NCI-H2196 treated with DMSO at 0.1 percent for 48 hours (cell line): Measurements from ENCODE around the gene DHODH.
A peak's percentile ranks its signal among the peaks of the same experiment; 100 is the strongest.

Source experiments
- DNase-seq: peaks from one replicate; lab custom pipeline; 2025; ENCODE audit not compliant: unreplicated experiment; lab: John Stamatoyannopoulos, UW

Gene DHODH

DNA sequence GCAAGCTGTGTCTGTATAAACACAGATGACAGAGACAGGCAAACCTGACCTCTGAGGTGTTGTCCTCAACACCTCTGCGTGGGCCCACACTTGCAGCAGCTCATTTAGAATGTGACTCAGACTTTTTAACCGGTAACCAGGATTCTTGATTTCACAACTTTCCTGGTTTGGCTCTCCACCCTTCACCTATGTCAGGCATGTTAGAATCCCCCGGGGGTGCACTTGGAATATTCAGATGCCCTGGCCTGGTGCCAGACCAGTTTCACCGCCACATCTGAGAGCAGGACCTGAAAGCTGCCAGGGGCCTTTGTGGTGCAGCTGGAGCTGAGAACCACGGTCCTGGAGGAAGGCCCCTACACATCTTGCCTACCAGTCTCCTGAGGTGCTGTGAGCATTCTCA is 4.8 kb downstream of the DHODH start:
- DNase-seq = no peak

GRCh38 chr16:72013888-72014581 is 5.5 kb downstream of the DHODH start:
- DNase-seq = no peak

- DNase-seq = no peak
Measured at GRCh38 chr16:72014675-72015074, 6.1 kb downstream of the DHODH start.

GRCh38 chr16:72015124-72015523 is 6.6 kb downstream of the DHODH start:
- peak; percentile 48 for DNase-seq

- no peak for DNase-seq
Measured at GRCh38 chr16:72018470-72018869, 9.9 kb downstream of the DHODH start.

- no peak for DNase-seq
Measured at GRCh38 chr16:72021043-72021442, 12.5 kb downstream of the DHODH start.

DNA sequence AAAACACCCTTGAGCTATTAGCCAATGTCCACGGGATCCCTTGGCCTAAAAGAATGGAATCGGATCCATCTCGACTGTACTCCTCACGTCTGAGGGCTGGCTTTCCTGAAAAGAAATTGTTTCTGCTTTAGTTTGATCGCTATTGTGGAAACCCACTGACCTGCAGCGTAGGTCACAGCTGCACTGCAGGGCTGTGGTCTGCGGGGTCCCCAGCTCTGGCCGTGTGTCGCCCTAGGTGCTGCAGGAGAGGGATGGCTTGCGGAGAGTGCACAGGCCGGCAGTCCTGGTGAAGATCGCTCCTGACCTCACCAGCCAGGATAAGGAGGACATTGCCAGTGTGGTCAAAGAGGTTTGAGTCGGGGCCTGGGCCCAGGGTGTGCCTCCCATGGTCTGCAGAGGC is 13.6 kb downstream of the DHODH start:
- no peak for DNase-seq

DNA sequence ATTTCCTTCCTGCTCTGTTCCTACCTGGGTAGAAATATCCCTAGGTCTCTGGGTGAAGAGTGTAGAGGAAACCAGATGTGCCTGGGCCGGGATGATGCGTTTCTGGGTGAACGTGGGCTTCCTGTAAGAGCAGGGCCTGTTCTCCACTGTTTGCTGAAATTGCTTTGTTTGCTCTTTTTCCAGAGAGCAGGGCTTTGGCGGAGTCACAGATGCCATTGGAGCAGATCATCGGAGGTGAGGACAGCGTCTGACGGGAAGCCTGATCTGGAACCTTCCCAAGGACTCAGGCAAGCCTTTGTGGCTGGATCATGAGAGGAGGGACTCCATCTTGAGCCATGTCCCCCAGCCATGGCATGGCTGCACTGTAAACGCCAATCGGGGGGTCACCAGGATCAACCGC is 15.4 kb downstream of the DHODH start:
- DNase-seq = no peak

DNA sequence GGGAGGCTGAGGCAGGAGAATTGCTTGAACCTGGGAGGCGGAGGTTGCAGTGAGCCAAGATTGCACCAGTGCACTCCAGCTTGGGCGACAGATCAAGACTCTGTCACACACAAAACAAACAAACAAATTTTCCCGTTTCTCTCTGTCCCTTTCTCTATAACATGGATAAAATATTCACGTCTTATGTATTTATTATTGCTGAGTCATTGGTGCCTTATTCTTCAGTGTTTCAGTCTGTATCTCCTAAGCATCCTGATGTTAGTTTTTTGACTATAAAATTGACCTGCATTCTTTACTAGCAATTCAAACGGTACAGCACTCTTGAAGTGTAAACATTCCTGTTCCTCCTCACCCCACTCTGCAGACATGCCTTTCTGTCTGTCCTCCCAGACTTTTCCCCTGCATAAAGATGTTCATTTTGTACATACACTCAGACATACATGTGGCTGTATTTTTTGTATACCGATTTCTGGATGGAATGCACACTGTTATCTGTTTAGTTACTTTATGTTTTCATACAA is 16.4 kb downstream of the DHODH start:
- no peak for DNase-seq

- no peak for DNase-seq
Measured at GRCh38 chr16:72025404-72026114, 17.0 kb downstream of the DHODH start.

GRCh38 chr16:72027669-72028378 is 19.3 kb downstream of the DHODH start:
- DNase-seq = no peak

- no peak for DNase-seq
Measured at GRCh38 chr16:72029567-72030271, 21.2 kb downstream of the DHODH start.

GRCh38 chr16:72033437-72033836 is 24.9 kb downstream of the DHODH start:
- no peak for DNase-seq

DNA sequence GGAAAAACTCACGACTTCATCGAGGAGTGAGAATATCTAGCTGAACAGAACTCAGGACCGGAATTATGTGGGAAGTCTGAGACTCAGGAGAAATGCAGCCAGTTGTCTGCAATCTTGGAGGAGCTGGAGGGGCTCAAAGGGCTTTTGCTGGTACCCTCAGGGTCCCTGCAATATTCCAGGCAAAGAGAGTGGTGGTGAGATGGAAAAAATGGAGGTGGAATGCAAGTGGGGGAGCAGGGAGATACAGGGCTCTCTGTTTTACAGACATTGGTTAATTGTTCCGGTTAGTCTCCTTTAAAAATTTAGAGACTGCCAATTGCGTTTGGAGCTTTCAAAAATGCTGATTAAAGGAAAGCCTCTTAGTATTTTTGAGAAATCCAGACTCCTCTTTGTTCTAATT is 27.6 kb downstream of the DHODH start:
- no peak for DNase-seq

GRCh38 chr16:72042157-72042660 is 33.7 kb downstream of the DHODH start:
- DNase-seq = peak; percentile 1

- DNase-seq = no peak
Measured at GRCh38 chr16:72043058-72043457, 34.5 kb downstream of the DHODH start.

DNA sequence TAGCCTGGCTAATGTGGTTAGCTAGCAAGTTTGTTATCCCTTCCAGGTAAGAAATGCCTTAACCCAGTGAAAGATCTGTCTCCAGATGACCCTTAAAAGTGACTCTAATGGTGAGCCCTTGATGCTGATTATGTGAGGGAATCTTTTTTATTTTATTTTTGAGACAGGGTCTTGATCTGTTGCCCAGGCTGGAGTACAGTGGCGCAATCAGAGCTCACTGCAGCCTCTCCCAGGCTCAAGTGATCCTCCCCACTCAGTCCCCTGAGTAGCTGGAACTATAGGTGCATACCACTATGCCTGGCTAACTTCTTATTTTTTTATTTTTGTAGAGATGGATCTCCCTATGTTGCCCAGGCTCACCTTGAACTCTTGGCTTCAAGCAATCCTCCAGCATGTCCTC is 35.0 kb downstream of the DHODH start:
- no peak for DNase-seq

DNA sequence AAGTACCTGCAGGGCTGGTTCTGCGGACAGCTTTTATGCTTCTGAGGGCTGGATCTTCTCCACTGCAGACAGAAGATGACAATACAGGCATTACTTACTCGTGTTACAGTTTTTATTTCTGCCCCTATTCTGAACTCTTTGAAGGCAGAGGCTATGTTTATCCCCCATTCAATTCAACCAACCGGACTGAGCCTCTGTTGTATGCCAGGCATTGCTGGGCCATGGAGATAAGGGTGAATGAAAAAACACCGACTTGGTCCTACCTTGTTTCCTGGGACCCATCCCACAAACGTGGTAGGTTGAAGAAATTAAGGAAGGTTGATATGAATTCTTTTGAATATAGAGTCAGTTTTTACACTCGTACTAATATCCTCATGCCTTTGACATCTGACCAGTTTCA is 35.8 kb downstream of the DHODH start:
- DNase-seq = no peak

- no peak for DNase-seq
Measured at GRCh38 chr16:72044825-72045359, 36.3 kb downstream of the DHODH start.

DNA sequence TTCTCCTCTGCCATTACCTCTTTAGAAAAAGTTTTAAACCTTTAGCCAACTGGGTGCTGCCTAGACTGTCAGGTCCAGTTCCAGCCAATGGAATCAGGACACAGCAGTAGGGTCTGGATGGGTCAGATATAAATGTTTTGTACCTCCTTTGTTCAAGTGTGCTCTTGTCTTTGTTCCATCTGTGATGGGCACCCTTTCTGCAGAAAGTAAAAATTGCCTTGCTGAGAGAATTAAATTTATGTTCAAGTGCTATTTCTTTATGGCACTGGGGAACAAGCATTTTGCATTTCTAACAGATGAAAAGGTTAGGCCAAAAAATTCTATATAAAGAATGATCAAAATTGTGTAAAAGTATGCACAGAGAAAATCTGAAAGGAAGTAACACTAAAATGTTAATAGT is 40.6 kb downstream of the DHODH start:
- DNase-seq = no peak
